ENCODE results near the gene ADGRG2.

- TF ChIP-seq POLR2AphosphoS5 (IDR thresholded peaks at IDR 0.05) (no peak), CTCF (IDR thresholded peaks at IDR 0.05) (no peak), POLR2A (IDR thresholded peaks at IDR 0.05) (no peak)
Measured at GRCh38 chrX:19057856-19058255, 64.4 kb downstream of the ADGRG2 start.
